Ovary (tissue), 9 donors: ENCODE data around the gene LRRC8E. TPM values are rescaled to one million over a fixed set of nuclear protein-coding genes. Genes with fewer than 3 reads are reported as not detected.
A peak's percentile ranks its signal among the peaks of the same experiment; 100 is the strongest.

Experiments used
- DNase-seq, 5 donors: peaks; one replicate each; pipeline ENCODE4 v3.0.0-alpha.2; 2019 to 2020
- H3K27ac ChIP-seq, 2 donors: fragments of 200-600 bp; one replicate each; pipeline versions ENCODE4 v1.5.1 to v1.8.0; 2019 to 2022
- H3K27me3 ChIP-seq: fragments of 200-600 bp; one replicate; pipeline ENCODE4 v1.8.0; 2022
- H3K36me3 ChIP-seq: fragments of 200-600 bp; sonication (generic); one replicate; pipeline ENCODE4 v1.5.1; 2019
- H3K4me1 ChIP-seq: one replicate; pipeline ENCODE4 v1.8.1; 2013; ENCODE audit warnings: mild to moderate bottlenecking, moderate library complexity; ENCODE audit not compliant: insufficient read depth
- H3K4me3 ChIP-seq: fragments of 200-600 bp; sonication (generic); one replicate; pipeline ENCODE4 v1.5.1; 2017
- H3K9me3 ChIP-seq, 2 donors: fragments of 200-600 bp in 1 of 2; sonication (generic) in 1 of 2; one replicate each; pipeline versions ENCODE4 v1.5.1 to v1.8.1; 2013 to 2019; ENCODE audit warnings: mild to moderate bottlenecking in 1 of 2, moderate library complexity in 1 of 2
- EP300 ChIP-seq: sonication (generic); formaldehyde crosslinking; IDR thresholded peaks from one replicate; pipeline ENCODE4 v1.6.1; 2017; ENCODE audit warnings: antibody characterized with exemption
- POLR2A ChIP-seq: fragments of 450-650 bp; IDR thresholded peaks from one replicate; pipeline ENCODE4 v1.6.1; 2017; ENCODE audit warnings: antibody characterized with exemption, mild to moderate bottlenecking, moderate library complexity
- WGBS, 3 donors: extraction: QIAGEN DNeasy Blood & Tissue Kit in 1 of 3; methylation state at CpG; one replicate each; pipeline versions ENCODE4 v1.1.5 to v1.1.7; 2013 to 2017; 5-methylcytosine and 5-hydroxymethylcytosine counted together
- intact Hi-C, 4 donors: fragments of 100-400 bp; cut with DNase I; formaldehyde crosslinking; loops; one replicate each; pipeline versions ENCODE4 v1.11.0 to v1.15.1; 2022 to 2023
- polyA plus RNA-seq, 2 donors: library from polyadenylated mRNA; stranded (reverse); fragments of 200-250 nt in 1 of 2; fragments of 350-450 nt in 1 of 2; fragmentation: Illumina TruSeq in 1 of 2; extraction: RNeasy Lipid Tissue Mini Kit (QIAGEN cat#74804) in 1 of 2; gene quantifications; one replicate each; pipeline ENCODE4 v1.2.3, GENCODE V29; 2013 to 2014
- total RNA-seq, 7 donors: library from RNA; depleted of rRNA in 2 of 7; stranded (reverse); fragments of >200 nt in 2 of 7; fragmentation: NEBNext Ultra II Directional in 3 of 7; extraction: Animal tissue kit (Norgen Biotek cat#: 25700) in 3 of 7; gene quantifications; one replicate each; pipeline versions ENCODE4 v1.1.0 to v1.2.4, GENCODE V29; 2016 to 2023
- TF ChIP-seq, protein P1 (sequence below), 3 donors: fragments of 450-650 bp in 2 of 3; fragments of 200-600 bp in 1 of 3; IDR thresholded peaks; one replicate each; pipeline versions ENCODE4 v1.5.1 to v1.8.0; 2016 to 2022; ENCODE audit warnings: antibody characterized with exemption in 3 of 3, mild to moderate bottlenecking in 1 of 3
- donor health status: DM: no; HTN: no; CAD: no; lungs with moderate emphysema.
- donor health status: DM: no; HTN: no; CAD: no.
- donor health status: Bipolar disorder and iron deficiency.
- donor health status: DM: yes; HTN: yes; CAD: no.
- donor health status: DM: no; HTN: no; CAD: no.
- donor health status: DM: yes; HTN: yes; CAD: no.

The LRRC8E gene
- total and polyA plus RNA-seq, 9 donors = 0.10 to 2.1 (median 0.72) TPM; not detected in 2

DNA sequence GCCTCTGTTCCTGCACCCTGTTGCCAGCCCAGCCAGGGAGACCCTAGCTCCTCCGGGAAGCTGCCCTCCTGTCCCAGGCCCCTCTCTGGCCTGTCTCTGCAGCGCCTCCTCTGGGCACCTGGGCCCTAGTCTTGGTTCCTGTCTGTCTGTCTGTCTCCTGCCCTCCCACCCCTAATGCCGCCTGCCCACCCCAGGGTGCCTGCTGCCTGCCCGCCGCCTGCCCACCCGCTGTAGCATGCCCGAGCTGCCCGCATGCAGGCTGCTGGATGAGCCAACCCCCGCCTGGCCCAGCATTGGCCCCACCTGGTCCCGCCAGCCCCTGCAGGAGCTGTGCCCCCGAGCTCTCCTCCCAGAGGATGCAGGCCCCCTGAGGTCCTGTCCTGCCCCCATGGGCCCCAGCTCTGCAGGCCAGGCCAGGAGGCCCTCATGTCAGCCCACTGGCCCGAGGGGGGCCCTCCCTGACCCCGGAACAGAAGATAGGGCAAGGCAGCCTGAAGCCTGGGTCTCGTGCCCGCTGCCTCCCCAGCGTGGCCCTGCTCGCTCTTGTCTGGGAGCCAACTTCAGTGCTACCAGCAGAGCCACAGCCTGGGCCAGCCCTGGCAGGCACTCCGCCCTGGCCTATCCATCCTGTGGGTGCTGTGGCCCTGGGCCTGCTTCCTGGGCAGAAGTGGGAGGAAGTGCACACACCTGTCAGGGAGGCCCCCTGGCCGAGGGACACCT is 20.6 kb downstream of the LRRC8E start:
- 86 to 90% (median 88%) methylated on average over 17 to 19 of the region's 19 CpGs for WGBS, 3 donors
- H3K27me3 ChIP-seq = no peaks in the 10 kb centered on the region
- H3K9me3 ChIP-seq = no peaks in the 10 kb centered on the region
- H3K4me3 ChIP-seq = no peak overlapping the region
- peak in 3 of 5 donors; percentile 23 to 35 (median 31) for DNase-seq
- no peaks in the 10 kb centered on the region for H3K36me3 ChIP-seq
- TF ChIP-seq POLR2A (no peak), EP300 (no peak)
- TF ChIP-seq, protein P1, sequence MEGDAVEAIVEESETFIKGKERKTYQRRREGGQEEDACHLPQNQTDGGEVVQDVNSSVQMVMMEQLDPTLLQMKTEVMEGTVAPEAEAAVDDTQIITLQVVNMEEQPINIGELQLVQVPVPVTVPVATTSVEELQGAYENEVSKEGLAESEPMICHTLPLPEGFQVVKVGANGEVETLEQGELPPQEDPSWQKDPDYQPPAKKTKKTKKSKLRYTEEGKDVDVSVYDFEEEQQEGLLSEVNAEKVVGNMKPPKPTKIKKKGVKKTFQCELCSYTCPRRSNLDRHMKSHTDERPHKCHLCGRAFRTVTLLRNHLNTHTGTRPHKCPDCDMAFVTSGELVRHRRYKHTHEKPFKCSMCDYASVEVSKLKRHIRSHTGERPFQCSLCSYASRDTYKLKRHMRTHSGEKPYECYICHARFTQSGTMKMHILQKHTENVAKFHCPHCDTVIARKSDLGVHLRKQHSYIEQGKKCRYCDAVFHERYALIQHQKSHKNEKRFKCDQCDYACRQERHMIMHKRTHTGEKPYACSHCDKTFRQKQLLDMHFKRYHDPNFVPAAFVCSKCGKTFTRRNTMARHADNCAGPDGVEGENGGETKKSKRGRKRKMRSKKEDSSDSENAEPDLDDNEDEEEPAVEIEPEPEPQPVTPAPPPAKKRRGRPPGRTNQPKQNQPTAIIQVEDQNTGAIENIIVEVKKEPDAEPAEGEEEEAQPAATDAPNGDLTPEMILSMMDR (IDR thresholded peaks at IDR 0.05) = no peak
- H3K27ac ChIP-seq = no peak overlapping the region
- intact Hi-C loops = no loop called here
- H3K4me1 ChIP-seq = peaks cover 13% of the 10 kb centered on the region

DNA sequence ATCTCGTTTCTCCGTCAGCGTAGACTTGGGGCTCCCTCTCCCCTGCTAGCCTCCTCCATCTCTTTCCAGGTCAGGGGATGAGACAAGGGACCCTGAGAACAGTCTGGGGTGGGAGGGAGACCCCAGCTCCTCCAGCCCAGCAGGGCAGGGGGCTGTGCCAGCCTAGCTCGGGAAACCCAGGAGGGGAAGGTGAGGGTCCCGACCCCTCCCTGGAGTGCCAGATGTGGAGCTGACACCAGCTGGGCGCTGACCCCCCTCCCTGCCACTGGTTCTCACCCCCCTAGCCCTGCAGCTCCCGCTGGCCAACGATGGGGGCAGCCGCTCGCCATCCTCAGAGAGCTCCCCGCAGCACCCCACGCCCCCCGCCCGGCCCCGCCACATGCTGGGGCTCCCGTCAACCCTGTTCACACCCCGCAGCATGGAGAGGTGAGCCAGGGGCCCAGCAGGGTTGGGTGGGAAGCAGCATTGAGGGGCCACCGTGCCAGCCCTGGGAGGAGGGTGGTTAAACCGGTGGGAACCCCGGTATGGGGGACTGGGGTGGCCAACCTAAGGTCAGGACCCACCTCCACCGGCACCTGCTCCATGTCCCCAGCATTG is 21.3 kb downstream of the LRRC8E start:
- 84 to 93% (median 91%) methylated on average over 10 to 21 of the region's 21 CpGs for WGBS, 3 donors
- TF ChIP-seq EP300 (no peak), POLR2A (no peak)
- TF ChIP-seq, protein P1 (IDR thresholded peaks at IDR 0.05) = no peak
- Histone ChIP-seq H3K36me3 (no peaks in the 10 kb centered on the region), H3K27ac (no peak overlapping the region), H3K4me1 (peaks cover 10% of the 10 kb centered on the region), H3K9me3 (no peaks in the 10 kb centered on the region), H3K4me3 (no peak overlapping the region), H3K27me3 (no peaks in the 10 kb centered on the region)
- intact Hi-C loops = no loop called here
- DNase-seq = peak in 3 of 5 donors; percentile 23 to 34 (median 24)

DNA sequence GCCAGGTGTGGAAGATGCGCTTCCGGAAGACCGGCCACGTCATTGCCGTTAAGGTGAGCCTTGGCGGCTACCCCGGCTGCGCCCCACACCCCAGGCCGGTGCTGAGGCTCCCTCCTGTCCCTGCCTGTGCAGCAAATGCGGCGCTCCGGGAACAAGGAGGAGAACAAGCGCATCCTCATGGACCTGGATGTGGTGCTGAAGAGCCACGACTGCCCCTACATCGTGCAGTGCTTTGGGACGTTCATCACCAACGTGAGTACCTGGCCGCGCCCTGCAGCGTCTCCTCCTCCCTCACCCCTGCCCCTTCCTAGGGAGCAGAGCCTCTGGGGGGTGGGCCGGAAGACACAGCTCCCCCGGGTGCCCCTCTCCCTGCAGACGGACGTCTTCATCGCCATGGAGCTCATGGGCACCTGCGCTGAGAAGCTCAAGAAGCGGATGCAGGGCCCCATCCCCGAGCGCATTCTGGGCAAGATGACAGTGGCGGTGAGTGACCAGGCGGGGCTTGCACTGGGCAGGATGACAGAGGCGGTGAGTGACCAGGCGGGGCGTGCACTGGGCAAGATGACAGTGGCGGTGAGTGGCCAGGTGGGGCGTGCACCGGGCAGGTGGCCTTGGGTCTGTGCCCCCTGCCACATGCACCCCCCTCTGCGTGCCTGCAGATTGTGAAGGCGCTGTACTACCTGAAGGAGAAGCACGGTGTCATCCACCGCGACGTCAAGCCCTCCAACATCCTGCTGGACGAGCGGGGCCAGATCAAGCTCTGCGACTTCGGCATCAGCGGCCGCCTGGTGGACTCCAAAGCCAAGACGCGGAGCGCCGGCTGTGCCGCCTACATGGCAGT is 22.2 kb downstream of the LRRC8E start:
- H3K9me3 ChIP-seq = no peaks in the 10 kb centered on the region
- DNase-seq = peak in 3 of 5 donors; percentile 30 to 43 (median 33)
- H3K27ac ChIP-seq = no peak overlapping the region
- H3K36me3 ChIP-seq = no peaks in the 10 kb centered on the region
- WGBS, 3 donors = 87 to 93% (median 90%) methylated on average over 49 to 54 of the region's 54 CpGs
- no peak for TF ChIP-seq EP300
- peaks cover 4% of the 10 kb centered on the region for H3K4me1 ChIP-seq
- H3K4me3 ChIP-seq = no peak overlapping the region
- H3K27me3 ChIP-seq = peaks cover 1% of the 10 kb centered on the region
- intact Hi-C loops = no loop called here

DNA sequence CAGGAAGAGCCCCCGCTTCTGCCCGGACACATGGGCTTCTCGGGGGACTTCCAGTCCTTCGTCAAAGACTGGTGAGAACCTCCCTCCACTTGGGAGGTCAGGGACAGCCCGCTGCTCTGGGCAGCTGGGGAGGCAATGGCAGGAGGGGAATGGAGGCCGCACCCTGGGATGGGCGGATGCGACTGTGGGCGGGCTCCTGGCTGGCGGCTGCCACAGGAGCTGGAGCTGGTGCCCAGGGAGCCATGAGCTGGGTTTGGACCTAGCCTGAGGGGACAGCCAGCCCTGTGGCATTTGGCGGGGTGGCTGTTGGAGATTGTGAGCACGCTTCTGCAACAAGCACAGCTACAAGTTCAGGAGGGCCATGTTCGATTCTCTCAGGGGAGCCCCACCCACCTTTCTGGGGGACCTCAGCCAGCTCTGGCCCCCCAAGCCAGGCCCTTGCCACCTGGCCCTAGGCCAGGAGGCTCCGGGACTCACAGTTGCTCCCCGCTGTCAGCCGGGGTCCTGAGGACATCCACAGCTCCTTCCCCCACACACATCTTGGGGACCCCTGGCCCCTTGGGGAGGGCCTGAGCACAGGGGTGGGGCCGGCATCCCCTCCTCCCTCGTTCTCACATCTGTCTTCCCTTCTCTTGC is 23.3 kb downstream of the LRRC8E start:
- WGBS, 3 donors = 85 to 87% (median 87%) methylated on average over 18 of the region's 18 CpGs
- Histone ChIP-seq H3K27me3 (peaks cover 6% of the 10 kb centered on the region), H3K4me3 (no peak overlapping the region), H3K9me3 (no peaks in the 10 kb centered on the region), H3K4me1 (peaks cover 3% of the 10 kb centered on the region), H3K36me3 (no peaks in the 10 kb centered on the region), H3K27ac (no peak overlapping the region)
- intact Hi-C loops = no loop called here
- DNase-seq = peak in 3 of 5 donors; percentile 11 to 38 (median 25)
- TF ChIP-seq, protein P1 (IDR thresholded peaks at IDR 0.05) = no peak
- TF ChIP-seq POLR2A (no peak), EP300 (no peak)
